ENCODE measurements around the gene IGF2R.

The IGF2R gene

GRCh38 chr6:160030103-160030502 lies 61.2 kb downstream of the IGF2R start:
- Histone ChIP-seq H3K4me3 (ENCODE audit: low read length) (no peak overlapping the region), H3K27ac (ENCODE audit: low read length) (no peak overlapping the region), H3K27me3 (replicated peaks; ENCODE audit: insufficient read depth, low read length) (no peaks in the 10 kb centered on the region), H3K4me2 (ENCODE audit: low read depth, low read length) (no peak overlapping the region), H3K9me3 (replicated peaks; ENCODE audit: insufficient read depth, low read length) (no peaks in the 10 kb centered on the region), H3K9ac (ENCODE audit: low read length) (no peak overlapping the region), H3K79me2 (ENCODE audit: low read length) (peaks cover 3% of the 10 kb centered on the region; the same call in 1 of the 2 replicates), H3F3A (ENCODE audit: insufficient read depth, low read length) (no peaks in the 10 kb centered on the region), H3K36me3 (replicated peaks; ENCODE audit: insufficient read depth, low read length) (no peaks in the 10 kb centered on the region), H4K20me1 (ENCODE audit: insufficient read depth, low read length) (no peaks in the 10 kb centered on the region), H3K4me1 (ENCODE audit: low read length) (no peaks in the 10 kb centered on the region), H3K9me2 (replicated peaks; ENCODE audit: insufficient read depth, low read length) (no peaks in the 10 kb centered on the region), H2AFZ (ENCODE audit: low read length) (no peak overlapping the region)
- no peak for DNase-seq
- TF ChIP-seq EZH2 (optimal IDR thresholded peaks at IDR 0.05; ENCODE audit: low read depth, low read length) (no peak), EZH2phosphoT487 (IDR thresholded peaks at IDR 0.05; ENCODE audit: low read length) (no peak), CTCF (IDR thresholded peaks at IDR 0.05; ENCODE audit: low read length) (no peak)

GRCh38 chr6:160031442-160031841 lies 62.6 kb downstream of the IGF2R start:
- H3K27ac ChIP-seq (ENCODE audit: low read length), result no peak overlapping the region
- H3K4me2 ChIP-seq (ENCODE audit: low read depth, low read length), result no peak overlapping the region
- no peak overlapping the region for H2AFZ ChIP-seq (ENCODE audit: low read length)
- H3K4me3 ChIP-seq (ENCODE audit: low read length), result no peak overlapping the region
- no peaks in the 10 kb centered on the region for H3K36me3 ChIP-seq (replicated peaks; ENCODE audit: insufficient read depth, low read length)
- no peaks in the 10 kb centered on the region for H3F3A ChIP-seq (ENCODE audit: insufficient read depth, low read length)
- no peaks in the 10 kb centered on the region for H3K4me1 ChIP-seq (ENCODE audit: low read length)
- TF ChIP-seq EZH2phosphoT487 (IDR thresholded peaks at IDR 0.05; ENCODE audit: low read length) (no peak), EZH2 (optimal IDR thresholded peaks at IDR 0.05; ENCODE audit: low read depth, low read length) (no peak), CTCF (IDR thresholded peaks at IDR 0.05; ENCODE audit: low read length) (no peak)
- peaks cover 3% of the 10 kb centered on the region; the same call in 1 of the 2 replicates for H3K79me2 ChIP-seq (ENCODE audit: low read length)
- H4K20me1 ChIP-seq (ENCODE audit: insufficient read depth, low read length), result no peaks in the 10 kb centered on the region
- DNase-seq, result no peak
- H3K9me2 ChIP-seq (replicated peaks; ENCODE audit: insufficient read depth, low read length), result no peaks in the 10 kb centered on the region
- H3K9ac ChIP-seq (ENCODE audit: low read length), result no peak overlapping the region
- no peaks in the 10 kb centered on the region for H3K27me3 ChIP-seq (replicated peaks; ENCODE audit: insufficient read depth, low read length)
- no peaks in the 10 kb centered on the region for H3K9me3 ChIP-seq (replicated peaks; ENCODE audit: insufficient read depth, low read length)

- no peaks in the 10 kb centered on the region for H3K4me1 ChIP-seq (ENCODE audit: low read length)
- H3K9me3 ChIP-seq (replicated peaks; ENCODE audit: insufficient read depth, low read length), result no peaks in the 10 kb centered on the region
- no peak for DNase-seq
- H3K27me3 ChIP-seq (replicated peaks; ENCODE audit: insufficient read depth, low read length), result no peaks in the 10 kb centered on the region
- H3K4me2 ChIP-seq (ENCODE audit: low read depth, low read length), result no peak overlapping the region
- H3K9me2 ChIP-seq (replicated peaks; ENCODE audit: insufficient read depth, low read length), result no peaks in the 10 kb centered on the region
- H3K27ac ChIP-seq (ENCODE audit: low read length), result no peak overlapping the region
- H4K20me1 ChIP-seq (ENCODE audit: insufficient read depth, low read length), result no peaks in the 10 kb centered on the region
- H3K4me3 ChIP-seq (ENCODE audit: low read length), result no peak overlapping the region
- H3K9ac ChIP-seq (ENCODE audit: low read length), result no peak overlapping the region
- no peak for TF ChIP-seq EZH2phosphoT487 (IDR thresholded peaks at IDR 0.05; ENCODE audit: low read length)
- no peak for TF ChIP-seq EZH2 (optimal IDR thresholded peaks at IDR 0.05; ENCODE audit: low read depth, low read length)
- no peak overlapping the region for H2AFZ ChIP-seq (ENCODE audit: low read length)
- peaks cover 3% of the 10 kb centered on the region; the same call in 1 of the 2 replicates for H3K79me2 ChIP-seq (ENCODE audit: low read length)
- H3K36me3 ChIP-seq (replicated peaks; ENCODE audit: insufficient read depth, low read length), result no peaks in the 10 kb centered on the region
- no peaks in the 10 kb centered on the region for H3F3A ChIP-seq (ENCODE audit: insufficient read depth, low read length)
Observed at GRCh38 chr6:160031871-160032270, 63.0 kb downstream of the IGF2R start.

GRCh38 chr6:160032538-160032937 lies 63.7 kb downstream of the IGF2R start:
- Histone ChIP-seq H3F3A (ENCODE audit: insufficient read depth, low read length) (no peaks in the 10 kb centered on the region), H3K9me3 (replicated peaks; ENCODE audit: insufficient read depth, low read length) (no peaks in the 10 kb centered on the region), H4K20me1 (ENCODE audit: insufficient read depth, low read length) (no peaks in the 10 kb centered on the region), H3K9me2 (replicated peaks; ENCODE audit: insufficient read depth, low read length) (no peaks in the 10 kb centered on the region), H3K4me1 (ENCODE audit: low read length) (no peaks in the 10 kb centered on the region), H3K4me3 (ENCODE audit: low read length) (no peak overlapping the region), H3K9ac (ENCODE audit: low read length) (no peak overlapping the region), H3K36me3 (replicated peaks; ENCODE audit: insufficient read depth, low read length) (no peaks in the 10 kb centered on the region), H2AFZ (ENCODE audit: low read length) (no peak overlapping the region), H3K79me2 (ENCODE audit: low read length) (peaks cover 3% of the 10 kb centered on the region; the same call in 1 of the 2 replicates), H3K4me2 (ENCODE audit: low read depth, low read length) (no peak overlapping the region), H3K27ac (ENCODE audit: low read length) (no peak overlapping the region), H3K27me3 (replicated peaks; ENCODE audit: insufficient read depth, low read length) (no peaks in the 10 kb centered on the region)
- DNase-seq, result no peak
- TF ChIP-seq EZH2 (optimal IDR thresholded peaks at IDR 0.05; ENCODE audit: low read depth, low read length) (no peak), CTCF (IDR thresholded peaks at IDR 0.05; ENCODE audit: low read length) (no peak), EZH2phosphoT487 (IDR thresholded peaks at IDR 0.05; ENCODE audit: low read length) (no peak)

Measured in MM.1S (cell line).